IMR-90 (cell line): Measurements from ENCODE around the gene PPP1R13L. TPM values are rescaled to one million over a fixed set of nuclear protein-coding genes. Genes with fewer than 3 reads are reported as not detected.

Experiments used
- ATAC-seq: fragments of 200-7000 bp; cut with Tn5 transposase; 2 replicates; pipeline ENCODE4 v1.9.1; 2020; ENCODE audit warnings: low read depth, mild to moderate bottlenecking, moderate library complexity
- BruUV-seq: library from RNA; stranded (reverse); fragments of 400-500 nt; replicated peaks from 2 replicates; lab custom pipeline; 2021; lab: Mats Ljungman, UMichigan
- CTCF ChIA-PET: fragments of 300-600 bp; formaldehyde crosslinking; extraction: SDS; loops from one replicate; lab custom pipeline; 2021; ENCODE audit warnings: antibody characterized with exemption; lab: Yijun Ruan, JAX
- POLR2A ChIA-PET: fragments of 300-600 bp; sonication (Branson Sonifier 250); formaldehyde crosslinking; loops from one replicate; lab custom pipeline; 2022; ENCODE audit warnings: antibody characterized with exemption; ENCODE audit not compliant: unreplicated experiment; lab: Charles Lee
- DNase-seq: peaks from one replicate; pipeline ENCODE4 v3.0.0; 2013
- H2AFZ ChIP-seq: replicated peaks from 2 replicates; pipeline ENCODE3; 2013; ENCODE audit warnings: low read length, mild to moderate bottlenecking; ENCODE audit not compliant: poor library complexity
- H2AK5ac ChIP-seq: 2 replicates; pipeline ENCODE4 v1.6.1; 2013; ENCODE audit warnings: low read depth, low read length, inconsistent platforms
- H2AK9ac ChIP-seq: replicated peaks from 2 replicates; pipeline ENCODE3; 2013; ENCODE audit warnings: mild to moderate bottlenecking, low read depth, low read length, moderate library complexity; ENCODE audit not compliant: poor library complexity
- H2BK120ac ChIP-seq: 2 replicates; pipeline ENCODE4 v1.6.1; 2013; ENCODE audit warnings: low read depth, low read length, inconsistent platforms
- H2BK15ac ChIP-seq: 3 replicates; pipeline ENCODE4 v1.6.1; 2013; ENCODE audit warnings: low read depth, low read length, inconsistent platforms
- H2BK20ac ChIP-seq: 2 replicates; pipeline ENCODE4 v1.6.1; 2013; ENCODE audit warnings: low read depth, mild to moderate bottlenecking, inconsistent platforms, low read length, moderate library complexity
- H2BK5ac ChIP-seq: 2 replicates; pipeline ENCODE4 v1.6.1; 2013; ENCODE audit warnings: mild to moderate bottlenecking, low read depth, low read length, inconsistent platforms; ENCODE audit not compliant: poor library complexity, severe bottlenecking
- H3K14ac ChIP-seq: replicated peaks from 2 replicates; pipeline ENCODE4 v1.6.1; 2013; ENCODE audit warnings: low read depth, low read length, inconsistent platforms
- H3K18ac ChIP-seq: 2 replicates; pipeline ENCODE4 v1.6.1; 2013; ENCODE audit warnings: low read depth, low read length, control low read depth
- H3K23ac ChIP-seq: 2 replicates; pipeline ENCODE4 v1.6.1; 2013; ENCODE audit warnings: low read depth, low read length, inconsistent platforms
- H3K27ac ChIP-seq: 2 replicates; pipeline ENCODE4 v1.5.1; 2013; ENCODE audit warnings: mild to moderate bottlenecking, control low read depth, low read length; ENCODE audit not compliant: insufficient read depth
- H3K27me3 ChIP-seq: 2 replicates; pipeline ENCODE4 v1.6.1; 2013; ENCODE audit warnings: low read length; ENCODE audit not compliant: control insufficient read depth, insufficient read depth
- H3K36me3 ChIP-seq: 2 replicates; pipeline ENCODE4 v1.6.1; 2013; ENCODE audit warnings: low read length, mixed read lengths; ENCODE audit not compliant: control insufficient read depth, insufficient read depth
- H3K4ac ChIP-seq: 2 replicates; pipeline ENCODE4 v1.6.1; 2013; ENCODE audit warnings: low read depth, low read length, inconsistent platforms
- H3K4me1 ChIP-seq: 2 replicates; pipeline ENCODE4 v1.6.1; 2013; ENCODE audit warnings: low read length, mixed read lengths; ENCODE audit not compliant: control insufficient read depth, insufficient read depth
- H3K4me2 ChIP-seq: 2 replicates; pipeline ENCODE4 v1.6.1; 2013; ENCODE audit warnings: low read depth, mild to moderate bottlenecking, control low read depth, low read length, moderate library complexity
- H3K4me3 ChIP-seq: 2 replicates; pipeline ENCODE4 v1.5.1; 2013; ENCODE audit warnings: low read depth, mild to moderate bottlenecking, control low read depth, low read length, moderate library complexity; ENCODE audit not compliant: insufficient read depth
- H3K56ac ChIP-seq: 2 replicates; pipeline ENCODE4 v1.6.1; 2013; ENCODE audit warnings: low read length, inconsistent platforms; ENCODE audit not compliant: insufficient read depth; ENCODE audit errors: extremely low read depth
- H3K79me1 ChIP-seq, 2 experiments: 2 replicates each; pipeline ENCODE4 v1.6.1; 2013; ENCODE audit warnings: low read length in 2 of 2, inconsistent platforms in 1 of 2, low read depth in 1 of 2
- H3K9ac ChIP-seq: 2 replicates; pipeline ENCODE4 v1.6.1; 2013; ENCODE audit warnings: low read depth, low read length, control low read depth
- H3K9me1 ChIP-seq: 2 replicates; pipeline ENCODE4 v1.6.1; 2013; ENCODE audit warnings: low read length, inconsistent platforms; ENCODE audit not compliant: insufficient read depth
- H3K9me3 ChIP-seq: 2 replicates; pipeline ENCODE4 v1.6.1; 2013; ENCODE audit warnings: low read length; ENCODE audit not compliant: control insufficient read depth, insufficient read depth
- H4K20me1 ChIP-seq: 2 replicates; pipeline ENCODE4 v1.6.1; 2013; ENCODE audit warnings: low read length, inconsistent platforms; ENCODE audit not compliant: insufficient read depth
- H4K5ac ChIP-seq: 2 replicates; pipeline ENCODE4 v1.6.1; 2013; ENCODE audit warnings: mild to moderate bottlenecking, low read depth, low read length, control low read depth
- H4K8ac ChIP-seq, 2 experiments: 2 replicates each; pipeline ENCODE4 v1.6.1; 2013; ENCODE audit warnings: low read depth in 2 of 2, low read length in 2 of 2, control low read depth in 1 of 2, inconsistent platforms in 1 of 2
- H4K91ac ChIP-seq: 2 replicates; pipeline ENCODE4 v1.6.1; 2013; ENCODE audit warnings: low read depth, low read length, inconsistent platforms; ENCODE audit not compliant: insufficient read depth
- BHLHE40 ChIP-seq: fragments of 150-350 bp; IDR thresholded peaks from 2 replicates; pipeline ENCODE4 v1.6.1; 2016; ENCODE audit warnings: mild to moderate bottlenecking, low read depth, low read length
- FOS ChIP-seq: fragments of 150-350 bp; IDR thresholded peaks from 2 replicates; pipeline ENCODE4 v1.6.1; 2016; ENCODE audit warnings: low read depth, low read length
- USF2 ChIP-seq: fragments of 150-350 bp; IDR thresholded peaks from 2 replicates; pipeline ENCODE4 v1.6.1; 2017; ENCODE audit warnings: mild to moderate bottlenecking, antibody characterized with exemption, low read length, low read depth
- WGBS, 2 experiments: methylation state at CpG; one replicate each; pipeline versions ENCODE4 v1.1.5 to v1.1.7; 2013; ENCODE audit warnings: missing lambda C conversion rate in 2 of 2; ENCODE audit not compliant: insufficient read length in 1 of 2; ENCODE audit errors: extremely low coverage in 2 of 2; 5-methylcytosine and 5-hydroxymethylcytosine counted together
- dilution Hi-C: fragments of 300-500 bp; cut with HindIII; formaldehyde crosslinking; loops from one replicate; pipeline ENCODE4 v1.14.3; 2018; ENCODE audit warnings: low sequenced_read_pairs; ENCODE audit not compliant: unreplicated experiment
- in situ Hi-C: fragments of 300-500 bp; cut with MboI; formaldehyde crosslinking; loops from 3 replicates; pipeline ENCODE4 v1.14.3; 2019; ENCODE audit warnings: low sequenced_read_pairs, inconsistent platforms, mixed read lengths
- intact Hi-C: fragments of 100-400 bp; cut with micrococcal nuclease; formaldehyde crosslinking; loops from 2 replicates; pipeline ENCODE4 v1.10.0; 2022
- polyA plus RNA-seq, 3 experiments: library from polyadenylated mRNA; depleted of rRNA; stranded (reverse); fragments of >200 nt; gene quantifications; 2 replicates each; pipeline ENCODE4 v1.2.3, GENCODE V29; 2012; ENCODE audit warnings: low replicate concordance in 1 of 3
- total RNA-seq: library from RNA; depleted of rRNA; stranded (reverse); fragments of >200 nt; gene quantifications from 2 replicates; pipeline ENCODE4 v1.2.3, GENCODE V29; 2012

Gene PPP1R13L
- total and polyA plus RNA-seq, 2 of the 4 experiments (the other 2 are of a cell fraction): 3.0 to 13.3 TPM

DNA sequence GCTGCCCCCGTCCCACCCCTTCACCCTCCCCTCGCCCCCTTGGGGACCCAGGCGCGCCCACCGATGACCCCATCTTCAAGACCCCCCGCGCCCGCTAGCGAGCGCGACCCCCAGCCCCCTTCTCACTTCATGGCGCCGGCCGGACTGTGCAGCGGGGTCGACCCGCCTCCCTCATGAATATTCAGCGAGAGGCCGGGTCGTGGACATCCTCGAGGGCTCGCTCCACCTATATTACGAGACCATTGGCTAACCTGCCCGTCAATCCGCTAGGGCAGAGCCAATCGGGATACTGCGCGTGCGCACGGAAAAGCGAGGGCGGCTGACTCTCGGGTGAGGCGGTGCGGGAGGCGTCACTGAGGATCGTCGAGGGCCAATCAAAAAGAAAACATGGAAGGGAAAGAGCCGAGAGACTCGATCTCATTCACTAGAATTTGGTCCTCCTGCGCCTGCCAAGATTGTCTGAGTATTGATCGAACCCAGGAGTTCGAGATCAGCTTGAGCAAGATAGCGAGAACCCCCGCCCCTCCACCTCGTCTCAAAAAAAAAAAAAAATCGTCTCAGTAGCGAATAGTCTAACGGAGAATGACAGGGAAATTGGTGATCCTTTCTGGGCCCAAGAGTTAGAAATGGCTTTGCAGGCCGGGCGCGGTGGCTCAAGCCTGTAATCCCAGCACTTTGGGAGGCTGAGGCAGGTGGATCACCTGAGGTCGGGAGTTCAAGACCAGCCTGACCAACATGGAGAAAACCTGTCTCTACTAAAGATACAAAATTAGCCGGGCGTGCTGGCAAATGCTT, 34.3 kb downstream of the PPP1R13L start, which contains the start of gene ERCC2:
Gene ERCC2, minus strand, starts transcription at position 164 of the 795 bp plus-strand sequence. Its CDS starts 33 bp downstream, at position 131.
- ChIA-PET POLR2A (no interaction called here), CTCF (no interaction called here)
- peak; percentile 98 for ATAC-seq
- no peaks in the 10 kb centered on the region for H3K9me3 ChIP-seq
- WGBS, 2 experiments: 0% methylated on average over 14 of the region's 55 CpGs; no CpG with 5 or more reads in 1 of the 2 experiments
- dilution Hi-C loops: no loop called here
- H4K20me1 ChIP-seq: no peaks in the 10 kb centered on the region
- peak within 1 kb of the TSS; percentile 34; the same call in 1 of the 3 replicates for H2BK15ac ChIP-seq
- peak within 1 kb of the TSS; percentile 84 for H3K4me3 ChIP-seq
- DNase-seq: peak; percentile 99
- peak within 1 kb of the TSS; percentile 37 to 96 for H4K8ac ChIP-seq
- TF ChIP-seq BHLHE40 (peak; percentile 38; the same call in 1 of the 2 replicates), USF2 (no peak; the same call in 1 of the 2 replicates), FOS (peak; percentile 66; the same call in 1 of the 2 replicates)
- H3K23ac ChIP-seq: peak within 1 kb of the TSS; percentile 88
- H4K5ac ChIP-seq: peak within 1 kb of the TSS; percentile 73
- peak within 1 kb of the TSS; percentile 67 for H4K91ac ChIP-seq
- intact Hi-C loops: no loop called here
- H3K56ac ChIP-seq: peak within 1 kb of the TSS; percentile 51
- H2AK9ac ChIP-seq: peak within 1 kb of the TSS; percentile 98
- H3K79me1 ChIP-seq: peaks cover 17 to 29% of the 10 kb centered on the region in 2 experiments
- H3K27ac ChIP-seq: peak within 1 kb of the TSS; percentile 59
- peak within 1 kb of the TSS; percentile 91 for H2AFZ ChIP-seq
- H3K18ac ChIP-seq: peak within 1 kb of the TSS; percentile 35; the same call in 1 of the 2 replicates
- peak within 1 kb of the TSS; percentile 79 for H2BK5ac ChIP-seq
- peak within 1 kb of the TSS; percentile 86 for H3K14ac ChIP-seq
- H3K4me1 ChIP-seq: peaks cover 4% of the 10 kb centered on the region
- peaks cover 13% of the 10 kb centered on the region for H3K9me1 ChIP-seq
- peaks cover 5% of the 10 kb centered on the region; the same call in 1 of the 2 replicates for H3K36me3 ChIP-seq
- H3K4ac ChIP-seq: peak within 1 kb of the TSS; percentile 70
- in situ Hi-C loops: no loop called here
- peak within 1 kb of the TSS; percentile 81 for H3K4me2 ChIP-seq
- BruUV-seq: no TSS peak
- peak within 1 kb of the TSS; percentile 72 for H3K9ac ChIP-seq
- no peak within 1 kb of the TSS; the same call in 1 of the 2 replicates for H2BK20ac ChIP-seq
- no peaks in the 10 kb centered on the region for H3K27me3 ChIP-seq
- H2AK5ac ChIP-seq: peak within 1 kb of the TSS; percentile 75
- H2BK120ac ChIP-seq: peak within 1 kb of the TSS; percentile 59
